Activated naive CD4-positive, alpha-beta T cell (primary cell): ENCODE results near the gene CTDSP1.

ENCODE experiments used
- DNase-seq, 4 experiments: peaks; one replicate each; lab custom pipeline; 2025; lab: John Stamatoyannopoulos, UW

CTDSP1 gene

GRCh38 chr2:218383892-218384519 lies 15.7 kb upstream of the CTDSP1 start:
- DNase-seq, result no peak

- no peak for DNase-seq
Measured at GRCh38 chr2:218384975-218385374, 14.7 kb upstream of the CTDSP1 start.

DNA sequence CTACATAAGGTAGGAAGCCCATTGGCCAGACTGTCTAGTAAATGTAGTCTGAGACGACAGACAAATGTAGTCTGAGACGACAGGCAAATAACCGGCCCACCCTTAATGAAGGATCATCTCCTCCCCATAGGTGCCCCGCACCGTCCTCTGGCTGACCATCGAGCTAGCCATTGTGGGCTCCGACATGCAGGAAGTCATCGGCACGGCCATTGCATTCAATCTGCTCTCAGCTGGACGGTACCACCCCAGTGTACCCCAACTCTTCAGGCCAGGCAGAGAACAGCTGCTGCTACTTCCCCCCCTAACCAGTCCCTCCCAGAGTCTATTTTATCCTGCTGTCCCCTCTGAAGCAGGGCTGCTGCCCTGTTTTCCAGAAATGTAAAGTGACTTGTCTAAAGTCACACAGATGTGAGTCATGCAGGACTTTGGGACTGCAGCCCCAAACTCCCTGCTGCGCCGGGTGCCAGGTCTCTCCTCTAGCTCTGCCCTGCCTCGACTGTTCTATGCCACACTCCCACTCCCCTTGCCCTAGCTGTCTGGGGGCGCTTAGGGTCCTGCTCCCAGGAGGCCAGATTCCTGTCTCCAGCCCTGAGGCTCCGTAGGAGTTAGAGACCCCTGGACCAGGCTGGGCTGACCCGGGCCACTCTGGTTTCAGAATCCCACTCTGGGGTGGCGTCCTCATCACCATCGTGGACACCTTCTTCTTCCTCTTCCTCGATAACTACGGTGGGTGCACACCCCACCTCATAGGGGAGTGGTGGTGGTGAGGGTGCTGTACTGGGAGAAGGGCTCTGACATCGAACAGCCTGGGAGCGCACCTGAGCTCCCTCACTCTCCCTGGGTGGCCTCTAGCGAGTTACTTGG lies 12.9 kb upstream of the CTDSP1 start:
- no peak for DNase-seq

- DNase-seq, result peak in 1 of 4 experiments; percentile 19
Measured at GRCh38 chr2:218387369-218388194, 12.1 kb upstream of the CTDSP1 start.

DNA sequence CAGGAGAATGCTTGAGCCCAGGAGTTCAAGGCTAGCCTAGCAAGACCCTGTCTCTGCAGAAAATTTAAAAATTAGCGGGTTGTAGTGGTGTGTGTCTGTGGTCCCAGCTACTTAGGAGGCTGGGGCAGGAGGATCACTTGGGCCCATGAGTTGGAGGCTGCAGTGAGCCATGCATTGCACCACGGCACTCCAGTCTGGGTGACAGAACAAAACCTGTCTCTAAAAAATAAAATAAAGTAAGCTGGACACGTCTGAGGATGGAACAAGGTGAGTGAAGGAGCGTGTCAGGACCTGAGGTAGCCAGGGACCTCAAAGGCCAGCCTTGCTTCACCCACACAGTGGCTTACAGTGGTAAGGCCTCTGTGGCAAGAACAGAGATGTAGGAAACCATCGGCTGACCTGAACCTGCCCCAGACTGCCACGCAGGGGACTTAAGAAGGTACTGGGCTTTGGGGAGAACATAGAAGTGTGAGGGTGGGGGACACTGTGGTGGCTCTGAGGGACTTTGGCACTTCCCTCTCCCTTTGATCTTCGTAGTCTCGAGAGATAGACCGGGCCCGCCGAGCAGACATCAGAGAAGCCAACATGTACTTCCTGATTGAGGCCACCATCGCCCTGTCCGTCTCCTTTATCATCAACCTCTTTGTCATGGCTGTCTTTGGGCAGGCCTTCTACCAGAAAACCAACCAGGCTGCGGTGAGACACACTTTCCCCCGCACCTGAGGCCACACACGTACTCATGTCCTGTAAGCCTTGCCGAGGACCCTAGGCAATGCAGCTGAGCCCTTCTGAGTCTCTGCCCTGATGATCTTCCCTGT lies 10.1 kb upstream of the CTDSP1 start:
- DNase-seq, result no peak

GRCh38 chr2:218391202-218391601 lies 8.5 kb upstream of the CTDSP1 start:
- no peak for DNase-seq

DNA sequence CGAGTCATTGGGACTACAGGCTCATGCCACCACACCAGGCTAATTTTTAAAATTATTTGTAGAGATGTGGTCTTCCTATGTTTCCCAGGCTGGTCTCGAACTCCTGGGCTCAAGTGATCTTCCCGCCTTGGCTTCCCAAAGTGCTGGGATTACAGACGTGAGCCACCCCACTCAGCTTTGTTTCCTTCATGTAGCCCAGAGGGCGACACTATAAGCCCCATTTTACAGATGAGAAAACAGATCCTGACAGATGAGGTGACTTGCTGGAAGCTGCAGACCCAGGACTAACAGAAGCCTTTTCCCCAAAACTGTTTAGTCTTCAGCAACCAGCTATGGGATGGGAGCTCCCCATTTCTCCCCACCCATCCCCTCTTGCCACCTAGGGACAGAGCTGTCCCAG lies 7.2 kb upstream of the CTDSP1 start:
- DNase-seq, result no peak

DNA sequence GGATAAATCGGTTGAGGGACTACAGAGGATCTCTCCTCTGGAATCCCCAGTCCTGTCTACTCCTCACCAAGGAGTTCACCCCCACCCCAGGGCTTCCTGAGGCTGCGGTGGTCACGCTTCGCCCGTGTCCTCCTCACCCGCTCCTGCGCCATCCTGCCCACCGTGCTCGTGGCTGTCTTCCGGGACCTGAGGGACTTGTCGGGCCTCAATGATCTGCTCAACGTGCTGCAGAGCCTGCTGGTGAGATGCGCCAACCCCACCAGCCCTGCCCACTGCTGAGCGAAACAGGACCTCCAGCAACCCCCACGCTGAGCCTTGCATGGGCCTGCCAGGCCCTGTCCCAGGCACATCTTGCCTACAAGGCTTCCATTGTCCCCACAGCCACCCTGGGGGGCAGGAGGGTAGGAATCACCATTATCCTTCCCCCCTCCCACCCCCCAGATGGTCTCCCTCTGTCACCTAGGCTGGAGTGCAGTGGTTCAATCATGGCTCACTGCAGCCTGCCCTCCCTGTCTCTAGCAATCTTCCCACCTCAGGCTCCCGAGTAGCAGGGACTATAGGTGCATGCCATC lies 6.7 kb upstream of the CTDSP1 start:
- no peak for DNase-seq

DNA sequence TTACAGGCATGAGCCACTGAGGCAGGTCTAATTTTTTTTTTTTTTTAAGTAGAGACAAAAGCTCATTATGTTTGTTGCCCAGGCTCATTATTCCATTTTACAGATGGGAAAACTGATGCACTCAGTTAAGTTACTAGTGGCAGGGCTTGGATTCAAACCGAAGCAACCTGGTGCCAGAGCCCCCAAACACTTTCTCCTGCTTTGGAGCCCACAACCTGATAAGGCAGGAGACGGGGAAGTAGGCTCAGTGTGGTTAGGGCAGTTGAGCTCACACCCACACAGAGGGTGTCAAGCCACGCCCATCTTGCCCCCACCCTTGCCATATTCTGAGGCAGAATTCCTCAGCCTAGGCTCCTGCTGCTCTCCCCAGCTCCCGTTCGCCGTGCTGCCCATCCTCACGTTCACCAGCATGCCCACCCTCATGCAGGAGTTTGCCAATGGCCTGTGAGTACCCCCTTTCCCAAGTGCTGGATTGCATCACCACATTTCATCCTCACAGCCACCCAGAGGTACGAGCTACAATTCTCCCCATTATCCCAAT lies 5.8 kb upstream of the CTDSP1 start:
- DNase-seq, result no peak

GRCh38 chr2:218394298-218395089 lies 5.2 kb upstream of the CTDSP1 start:
- DNase-seq, result no peak

- no peak for DNase-seq
Measured at GRCh38 chr2:218395090-218395444, 4.6 kb upstream of the CTDSP1 start.

DNA sequence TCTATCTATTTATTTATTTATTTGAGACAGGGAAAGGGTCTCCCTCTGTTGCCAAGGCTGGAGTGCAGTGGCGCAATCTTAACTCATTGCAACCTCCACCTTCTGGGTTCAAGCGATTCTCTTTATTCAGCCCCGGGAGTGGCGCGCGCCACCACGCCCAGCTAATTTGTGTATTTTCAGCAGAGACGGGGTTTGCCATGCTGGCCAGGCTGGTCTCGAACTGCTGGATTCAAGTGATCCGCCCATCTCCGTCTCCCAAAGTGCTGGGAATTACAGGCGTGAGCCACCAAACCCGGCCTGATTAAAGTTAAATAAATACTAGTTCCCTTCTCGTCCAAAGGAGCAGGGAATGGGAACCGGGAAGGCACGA lies 4.2 kb upstream of the CTDSP1 start:
- no peak for DNase-seq

GRCh38 chr2:218395826-218396687 lies 3.6 kb upstream of the CTDSP1 start:
- DNase-seq, result peak; percentile 78 to 93 (median 83)

GRCh38 chr2:218396688-218397462 lies 2.8 kb upstream of the CTDSP1 start:
- peak in 2 of 4 experiments; percentile 65 to 67 for DNase-seq

GRCh38 chr2:218397463-218397819 lies 2.2 kb upstream of the CTDSP1 start:
- no peak for DNase-seq

GRCh38 chr2:218397820-218398436 lies 1.7 kb upstream of the CTDSP1 start:
- DNase-seq, result no peak

- DNase-seq, result peak in 2 of 4 experiments; percentile 51 to 62
Measured at GRCh38 chr2:218398437-218399390, 954 bp upstream of the CTDSP1 start.
